Right atrium auricular region (tissue), 2 donors: ENCODE measurements around the gene SWI5. TPM values are rescaled to one million over a fixed set of nuclear protein-coding genes. Genes with fewer than 3 reads are reported as not detected.

Experiments
- DNase-seq: peaks from one replicate; pipeline ENCODE4 v3.0.0-alpha.2; 2019; ENCODE audit warnings: low spot score
- H3K27ac ChIP-seq, 2 donors: fragments of 200-600 bp; sonication (generic); 1 replicate in 1 of 2; 2 replicates in 1 of 2; pipeline ENCODE4 v1.5.1; 2016 to 2019
- H3K27me3 ChIP-seq, 2 donors: fragments of 200-600 bp; sonication (generic); one replicate each; pipeline versions ENCODE4 v1.5.1 to v1.6.0; 2017 to 2019
- H3K36me3 ChIP-seq: fragments of 200-600 bp; sonication (generic); one replicate; pipeline ENCODE4 v1.5.1; 2016
- H3K4me1 ChIP-seq, 2 donors: fragments of 200-600 bp; sonication (generic); one replicate each; pipeline versions ENCODE4 v1.5.1 to v1.6.0; 2017 to 2019
- H3K4me3 ChIP-seq, 2 donors: fragments of 200-600 bp; sonication (generic); 1 replicate in 1 of 2; 2 replicates in 1 of 2; pipeline ENCODE4 v1.5.1; 2017 to 2019; ENCODE audit warnings: mild to moderate bottlenecking in 1 of 2, moderate library complexity in 1 of 2
- H3K9me3 ChIP-seq, 2 donors: fragments of 200-600 bp; sonication (generic); one replicate each; pipeline ENCODE4 v1.5.1; 2019
- CTCF ChIP-seq, 2 donors: fragments of 200-600 bp; sonication (generic); IDR thresholded peaks; one replicate each; pipeline ENCODE4 v1.5.1; 2019; ENCODE audit warnings: antibody characterized with exemption in 2 of 2
- total RNA-seq, 2 donors: library from RNA; depleted of rRNA; stranded (reverse); fragments of >200 nt; gene quantifications; one replicate each; pipeline ENCODE4 v1.1.0, GENCODE V29; 2016

The SWI5 gene
- total RNA-seq, 2 donors from 2014 or later = 21.5 to 23.0 TPM

DNA sequence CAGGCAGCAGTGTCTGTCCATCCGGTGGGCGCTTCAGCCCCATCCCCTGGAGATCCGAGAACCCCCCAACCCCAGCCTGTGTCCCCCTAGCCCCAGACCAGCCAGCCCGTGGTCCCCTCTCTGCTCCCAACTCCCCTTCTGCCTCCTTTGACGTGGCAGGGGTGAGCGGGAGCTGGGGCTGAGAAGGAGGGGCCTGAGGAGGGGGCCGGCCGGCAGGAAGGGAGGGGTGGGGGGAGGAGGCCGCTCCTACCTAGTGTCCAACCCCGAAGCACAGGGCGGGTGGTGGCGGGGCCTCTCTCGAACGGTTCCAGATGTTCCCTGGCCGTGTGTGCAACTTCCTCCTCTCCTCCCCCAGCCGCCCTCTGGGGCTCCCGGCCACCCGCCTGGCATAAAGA, 31.2 kb upstream of the SWI5 start:
- H3K27ac ChIP-seq = peak overlapping the region; percentile 75 to 80
- no peaks in the 10 kb centered on the region for H3K36me3 ChIP-seq
- no peaks in the 10 kb centered on the region for H3K27me3 ChIP-seq
- H3K4me1 ChIP-seq = peaks cover 0 to 33% of the 10 kb centered on the region in 2 donors
- TF ChIP-seq CTCF (IDR thresholded peaks at IDR 0.05) = no peak
- no peaks in the 10 kb centered on the region for H3K9me3 ChIP-seq
- peak overlapping the region; percentile 45 to 47 for H3K4me3 ChIP-seq
- DNase-seq = peak; percentile 92

DNA sequence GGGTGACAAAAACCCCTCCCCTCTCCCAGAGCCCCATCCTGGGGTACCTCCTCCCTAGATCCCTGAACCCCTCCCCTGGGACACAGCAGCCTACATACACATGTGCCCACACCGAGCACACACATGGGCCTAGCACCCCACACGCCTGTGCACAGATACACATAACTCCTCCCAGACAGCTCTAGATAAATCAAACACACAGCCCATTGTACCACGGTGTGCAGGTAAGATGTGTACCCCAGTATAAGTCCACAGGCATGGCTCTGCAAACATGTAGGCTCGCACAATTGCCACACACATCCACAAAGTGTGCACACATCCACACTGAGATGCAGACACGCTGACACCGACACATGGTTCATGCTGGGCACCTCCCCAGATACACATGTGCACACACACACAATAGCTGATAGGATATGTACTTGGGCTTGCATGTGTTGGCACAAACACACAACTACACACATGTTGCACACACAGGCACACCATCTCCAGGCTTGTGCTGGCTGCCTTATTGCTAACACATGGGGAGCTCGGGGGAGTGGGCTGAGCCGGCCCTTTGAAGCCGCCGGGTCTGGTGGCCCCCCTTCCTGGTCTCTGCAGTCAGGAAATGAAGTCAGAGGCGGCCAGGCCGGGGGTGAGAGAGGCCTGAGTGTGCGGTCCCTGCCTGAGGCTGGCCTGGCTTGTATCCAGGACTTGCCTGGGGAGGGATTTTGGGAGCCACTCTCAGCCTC, 30.5 kb upstream of the SWI5 start:
- Histone ChIP-seq H3K36me3 (no peaks in the 10 kb centered on the region), H3K4me1 (peaks cover 0 to 39% of the 10 kb centered on the region in 2 donors), H3K27ac (peak overlapping the region; percentile 53 to 80), H3K9me3 (no peaks in the 10 kb centered on the region), H3K4me3 (peak overlapping the region in 1 of 2 donors; percentile 47), H3K27me3 (no peaks in the 10 kb centered on the region)
- TF ChIP-seq CTCF (IDR thresholded peaks at IDR 0.05) = no peak
- DNase-seq = no peak

DNA sequence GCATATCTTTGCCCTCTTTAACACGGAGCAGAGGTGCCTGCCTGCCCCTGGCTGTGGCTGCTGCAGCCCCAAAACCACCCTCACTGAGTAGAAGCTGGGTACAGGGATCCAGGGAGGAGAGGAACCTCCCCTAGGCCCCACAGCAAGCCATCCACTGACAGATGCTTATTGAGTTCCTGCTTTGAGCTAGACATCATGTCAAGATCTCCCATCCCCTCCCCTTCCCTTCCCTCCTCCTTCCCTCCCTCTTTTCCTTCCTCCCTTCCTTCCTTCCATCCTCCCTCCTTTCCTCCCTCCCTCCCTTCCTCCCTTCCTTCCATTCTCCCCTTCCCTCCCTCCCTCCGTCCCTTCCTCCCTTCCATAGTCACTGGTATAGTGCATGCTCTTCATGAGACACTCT, 29.6 kb upstream of the SWI5 start:
- peaks cover 0 to 47% of the 10 kb centered on the region in 2 donors for H3K4me1 ChIP-seq

DNA sequence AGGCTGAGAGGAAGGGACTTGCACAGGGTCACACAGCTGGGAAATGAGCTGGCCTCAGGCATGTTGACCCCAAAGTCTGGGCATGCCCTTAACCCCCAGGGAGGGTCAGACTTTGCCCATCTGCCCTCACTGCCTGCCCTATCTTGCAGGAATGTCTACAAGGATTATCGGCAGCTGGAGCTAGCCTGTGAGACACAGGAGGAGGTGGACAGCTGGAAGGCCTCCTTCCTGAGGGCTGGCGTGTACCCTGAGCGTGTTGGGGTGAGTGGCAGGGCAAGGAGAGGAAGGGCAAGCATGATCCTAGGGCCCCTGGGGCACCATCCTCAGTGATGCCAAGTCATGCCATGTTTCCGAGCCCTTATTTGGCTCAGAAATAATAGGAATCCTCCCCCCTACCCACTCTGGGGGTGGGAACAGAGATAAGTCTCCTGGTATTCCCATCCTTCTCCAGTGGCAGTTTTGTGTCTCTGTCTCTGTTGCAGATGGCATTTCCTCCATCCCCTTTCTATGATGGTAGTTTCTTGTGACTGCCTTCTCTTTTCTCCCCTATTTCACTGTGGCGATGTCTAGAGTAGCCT, 28.8 kb upstream of the SWI5 start:
- DNase-seq = no peak
- no peaks in the 10 kb centered on the region for H3K36me3 ChIP-seq
- H3K4me3 ChIP-seq = no peak overlapping the region
- H3K9me3 ChIP-seq = no peaks in the 10 kb centered on the region
- H3K4me1 ChIP-seq = peaks cover 0 to 47% of the 10 kb centered on the region in 2 donors
- no peak for TF ChIP-seq CTCF (IDR thresholded peaks at IDR 0.05)
- H3K27ac ChIP-seq = no peak overlapping the region
- no peaks in the 10 kb centered on the region for H3K27me3 ChIP-seq

More for the DNA sequence above, 29.6 kb upstream of the SWI5 start:
- no peaks in the 10 kb centered on the region for H3K9me3 ChIP-seq
- DNase-seq = no peak
- no peaks in the 10 kb centered on the region for H3K27me3 ChIP-seq
- H3K4me3 ChIP-seq = no peak overlapping the region
- no peaks in the 10 kb centered on the region for H3K36me3 ChIP-seq
- H3K27ac ChIP-seq = peak overlapping the region in 1 of 2 donors; percentile 53
- TF ChIP-seq CTCF (IDR thresholded peaks at IDR 0.05) = no peak

GRCh38 chr9:128249558-128249907, 26.5 kb upstream of the SWI5 start:
- TF ChIP-seq CTCF (IDR thresholded peaks at IDR 0.05) = no peak

More at GRCh38 chr9:128249558-128249907, 26.5 kb upstream of the SWI5 start:
- Histone ChIP-seq H3K36me3 (no peaks in the 10 kb centered on the region), H3K27ac (no peak overlapping the region), H3K4me3 (no peak overlapping the region), H3K4me1 (peaks cover 0 to 34% of the 10 kb centered on the region in 2 donors), H3K9me3 (no peaks in the 10 kb centered on the region), H3K27me3 (no peaks in the 10 kb centered on the region)
- DNase-seq = no peak
